ENCODE measurements around the gene TACC2. TPM values are rescaled to one million over a fixed set of nuclear protein-coding genes. Genes with fewer than 3 reads are reported as not detected.

The TACC2 gene
- total and polyA plus RNA-seq, 9 of the 15 experiments (the other 6 are each of a cell fraction or from before 2014, with no cell fraction given), result under 0.01 to 0.35 (median 0.03) TPM; not detected in 6

- no peak for FAIRE-seq
- POLR2A ChIA-PET, result interaction anchor here (0.6 kb wide), 1 partner anchor 379 kb away, joined by 3 read pairs; no protein-coding TSS in a partner anchor
- H2AFZ ChIP-seq (ENCODE audit: low read depth, low read length), result no peak overlapping the region
Observed at GRCh38 chr10:122096705-122097104, 107.7 kb downstream of the TACC2 start.

More at GRCh38 chr10:122096705-122097104, 107.7 kb downstream of the TACC2 start:
- CTCF ChIA-PET (ENCODE audit: low intra/inter-chr PET ratio), result interaction anchor here (0.6 kb wide), 1 partner anchor 147 kb away, joined by 4 read pairs; no protein-coding TSS in a partner anchor
- ATAC-seq (no peak), DNase-seq (ENCODE audit: extremely low read depth in 1 of 4, low spot score in 3 of 4) (no peak)
- H3K27ac ChIP-seq (ENCODE audit: extremely low read depth, low read depth, low read length), result no peak overlapping the region
- TF ChIP-seq EZH2 (IDR thresholded peaks at IDR 0.05; ENCODE audit: borderline replicate concordance, low read depth, low read length), result no peak
- TF ChIP-seq FOXJ3 (CRISPR knock-in tag; IDR thresholded peaks at IDR 0.05), result no peak
- no peak for TF ChIP-seq ZNF133 (CRISPR knock-in tag; IDR thresholded peaks at IDR 0.05)
- no peak for TF ChIP-seq NUFIP1 (IDR thresholded peaks at IDR 0.05; ENCODE audit: partially characterized antibody)
- no peak for TF ChIP-seq IRF1 (CRISPR knock-in tag; IDR thresholded peaks at IDR 0.05; ENCODE audit: borderline replicate concordance)
- TF ChIP-seq GTF3C2 (IDR thresholded peaks at IDR 0.05; ENCODE audit: borderline replicate concordance, extremely low read depth, insufficient read length), result no peak
- TF ChIP-seq CBFA2T3 (IDR thresholded peaks at IDR 0.05), result no peak
- TF ChIP-seq CBX8 (IDR thresholded peaks at IDR 0.05; ENCODE audit: borderline replicate concordance, extremely low read depth, low read depth, low read length, poor library complexity, severe bottlenecking), result no peak
- TF ChIP-seq TOE1 (IDR thresholded peaks at IDR 0.05; ENCODE audit: borderline replicate concordance), result no peak
- no peak for TF ChIP-seq TOE1 (CRISPR knock-in tag; IDR thresholded peaks at IDR 0.05; ENCODE audit: borderline replicate concordance, low read depth)
- no peak for TF ChIP-seq TAL1 (IDR thresholded peaks at IDR 0.05)
- TF ChIP-seq CBX1 (IDR thresholded peaks at IDR 0.05; ENCODE audit: low read depth), result no peak
- no peak for TF ChIP-seq XRCC4 (IDR thresholded peaks at IDR 0.05; ENCODE audit: extremely low read depth, insufficient read depth, insufficient read length)
- TF ChIP-seq HSF4 (CRISPR knock-in tag; IDR thresholded peaks at IDR 0.05; ENCODE audit: borderline replicate concordance), result no peak
- no peak for TF ChIP-seq SIX5 (IDR thresholded peaks at IDR 0.05; ENCODE audit: borderline replicate concordance in 1 of 2, insufficient read depth in 1 of 2, low read depth in 1 of 2, low read length in 2 of 2)
- BruUV-seq (replicated peaks), result no TSS peak
- H3K9me1 ChIP-seq (ENCODE audit: control insufficient read depth, insufficient read depth, low read length), result no peaks in the 10 kb centered on the region
- no peaks in the 10 kb centered on the region for H3K36me3 ChIP-seq (ENCODE audit: control insufficient read depth, insufficient read depth, low read length)
- no peak overlapping the region for H3K9ac ChIP-seq (ENCODE audit: insufficient read depth in 1 of 2, low read depth in 2 of 2, low read length in 2 of 2)
- peaks cover 0 to 35% of the 10 kb centered on the region in 2 experiments; a peak in 3 of 5 replicates for H3K27me3 ChIP-seq (ENCODE audit: control insufficient read depth in 2 of 2, insufficient read depth in 2 of 2, low read length in 2 of 2)
- H3K4me1 ChIP-seq (replicated peaks in 1 of 2; ENCODE audit: control insufficient read depth in 2 of 2, insufficient read depth in 2 of 2, low read length in 2 of 2), result no peaks in the 10 kb centered on the region
- no peaks in the 10 kb centered on the region for H3K9me3 ChIP-seq (replicated peaks; ENCODE audit: control insufficient read depth, insufficient read depth, low read depth, low read length)
- 0% methylated on average over 2 of the region's 3 CpGs for WGBS (ENCODE audit: insufficient coverage, low coverage, missing lambda C conversion rate)
- H3K4me3 ChIP-seq, result no peak overlapping the region
- intact Hi-C loops (cut with micrococcal nuclease), result no loop called here
- H3K79me2 ChIP-seq (ENCODE audit: control insufficient read depth, insufficient read depth, low read length), result no peaks in the 10 kb centered on the region
- no peaks in the 10 kb centered on the region for H4K20me1 ChIP-seq (replicated peaks; ENCODE audit: control insufficient read depth, insufficient read depth, low read length)
- no peak overlapping the region for H3K4me2 ChIP-seq (ENCODE audit: insufficient read depth, low read length)
- in situ Hi-C loops (cut with MboI), result no loop called here
